ENCODE measurements around the gene PDE3A.

PDE3A gene

GRCh38 chr12:20510811-20511210 is 142.5 kb downstream of the PDE3A start:
- no peak overlapping the region for H3K4ac ChIP-seq (ENCODE audit: low read length)
- H3K27me3 ChIP-seq (ENCODE audit: control insufficient read depth in 3 of 3, insufficient read depth in 3 of 3, low read depth in 1 of 3, low read length in 3 of 3): no peaks in the 10 kb centered on the region
- H3K18ac ChIP-seq (ENCODE audit: low read length): no peak overlapping the region
- H3K14ac ChIP-seq (ENCODE audit: low read length): no peak overlapping the region
- no peak overlapping the region for H2BK120ac ChIP-seq (ENCODE audit: low read depth, low read length)
- no peaks in the 10 kb centered on the region for H3K36me3 ChIP-seq (replicated peaks in 1 of 2; ENCODE audit: control insufficient read depth in 2 of 2, insufficient read depth in 2 of 2, low read length in 2 of 2)
- H3K79me1 ChIP-seq (ENCODE audit: low read depth, low read length): no peaks in the 10 kb centered on the region
- WGBS, 2 donors (ENCODE audit: extremely low coverage in 2 of 2, insufficient read length in 2 of 2, insufficient replicate concordance in 1 of 2): no CpG with 5 or more reads among the region's 1 CpG
- H2AFZ ChIP-seq (ENCODE audit: low read length): no peak overlapping the region
- no peak overlapping the region for H2BK5ac ChIP-seq (ENCODE audit: low read length)
- no peak overlapping the region for H3K4me2 ChIP-seq (ENCODE audit: insufficient read depth, low read length, poor library complexity, severe bottlenecking)
- no peak overlapping the region for H2AK5ac ChIP-seq (ENCODE audit: low read depth, low read length)
- no peaks in the 10 kb centered on the region for H3K9me3 ChIP-seq (replicated peaks in 1 of 2; ENCODE audit: control insufficient read depth in 2 of 2, insufficient read depth in 1 of 2, low read depth in 1 of 2, low read length in 2 of 2)
- H4K91ac ChIP-seq (ENCODE audit: low read depth, low read length, poor library complexity): no peak overlapping the region
- no peak overlapping the region for H3K23ac ChIP-seq (ENCODE audit: low read depth, low read length, poor library complexity)
- no peak overlapping the region for H3K4me3 ChIP-seq (ENCODE audit: low read length in 2 of 2)
- no peak overlapping the region for H2BK15ac ChIP-seq (ENCODE audit: low read length)
- H2BK12ac ChIP-seq (ENCODE audit: low read length): no peak overlapping the region
- H4K8ac ChIP-seq (ENCODE audit: low read depth, low read length): no peak overlapping the region
- DNase-seq (ENCODE audit: low spot score): no peak
- no peak overlapping the region for H3K9ac ChIP-seq (ENCODE audit: low read depth, low read length, poor library complexity)
- H3K27ac ChIP-seq (replicated peaks; ENCODE audit: low read length): no peak overlapping the region
- H3K4me1 ChIP-seq (ENCODE audit: control insufficient read depth in 2 of 2, insufficient read depth in 1 of 2, low read depth in 1 of 2, low read length in 2 of 2): no peaks in the 10 kb centered on the region

DNA sequence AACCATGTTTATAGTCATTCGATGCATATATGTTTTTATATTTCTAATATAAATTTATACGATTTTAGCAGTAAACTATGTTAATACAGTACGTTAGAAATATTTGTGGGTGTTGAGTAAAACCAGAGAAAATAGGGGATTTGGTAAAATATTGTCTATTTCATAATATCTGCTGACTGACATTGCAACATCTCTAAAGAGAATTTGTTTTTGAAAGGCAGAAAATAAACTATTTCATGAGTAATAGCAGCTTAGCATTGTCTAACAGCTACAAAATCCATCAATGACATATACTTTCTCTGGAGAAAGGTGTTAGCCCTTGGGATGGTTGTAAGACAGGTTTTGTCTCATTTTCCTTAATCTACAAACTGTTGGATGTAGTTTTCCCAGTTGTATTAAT is 144.9 kb downstream of the PDE3A start:
- peaks cover 0 to 3% of the 10 kb centered on the region in 2 donors for H3K4me1 ChIP-seq (ENCODE audit: control insufficient read depth in 2 of 2, insufficient read depth in 1 of 2, low read depth in 1 of 2, low read length in 2 of 2)
- no peaks in the 10 kb centered on the region for H3K9me3 ChIP-seq (replicated peaks in 1 of 2; ENCODE audit: control insufficient read depth in 2 of 2, insufficient read depth in 1 of 2, low read depth in 1 of 2, low read length in 2 of 2)
- H3K4me2 ChIP-seq (ENCODE audit: insufficient read depth, low read length, poor library complexity, severe bottlenecking): no peak overlapping the region
- no peak overlapping the region for H2BK15ac ChIP-seq (ENCODE audit: low read length)
- no peaks in the 10 kb centered on the region for H3K27me3 ChIP-seq (ENCODE audit: control insufficient read depth in 3 of 3, insufficient read depth in 3 of 3, low read depth in 1 of 3, low read length in 3 of 3)
- no peak overlapping the region for H3K23ac ChIP-seq (ENCODE audit: low read depth, low read length, poor library complexity)
- no peak overlapping the region for H2BK120ac ChIP-seq (ENCODE audit: low read depth, low read length)
- no peak for DNase-seq (ENCODE audit: low spot score)
- no peak overlapping the region for H2AFZ ChIP-seq (ENCODE audit: low read length)
- WGBS, 2 donors (ENCODE audit: extremely low coverage in 2 of 2, insufficient read length in 2 of 2, insufficient replicate concordance in 1 of 2): 100% methylated on average over 1 of the region's 3 CpGs; no CpG with 5 or more reads in 1 of the 2 donors
- H2BK12ac ChIP-seq (ENCODE audit: low read length): no peak overlapping the region
- H4K91ac ChIP-seq (ENCODE audit: low read depth, low read length, poor library complexity): no peak overlapping the region
- H3K14ac ChIP-seq (ENCODE audit: low read length): no peak overlapping the region
- H3K27ac ChIP-seq (replicated peaks; ENCODE audit: low read length): no peak overlapping the region
- H3K18ac ChIP-seq (ENCODE audit: low read length): no peak overlapping the region
- H3K36me3 ChIP-seq (replicated peaks in 1 of 2; ENCODE audit: control insufficient read depth in 2 of 2, insufficient read depth in 2 of 2, low read length in 2 of 2): no peaks in the 10 kb centered on the region
- H3K4ac ChIP-seq (ENCODE audit: low read length): no peak overlapping the region
- H2AK5ac ChIP-seq (ENCODE audit: low read depth, low read length): no peak overlapping the region
- no peak overlapping the region for H3K4me3 ChIP-seq (ENCODE audit: low read length in 2 of 2)
- H4K8ac ChIP-seq (ENCODE audit: low read depth, low read length): no peak overlapping the region
- H3K9ac ChIP-seq (ENCODE audit: low read depth, low read length, poor library complexity): no peak overlapping the region
- no peak overlapping the region for H2BK5ac ChIP-seq (ENCODE audit: low read length)
- no peaks in the 10 kb centered on the region for H3K79me1 ChIP-seq (ENCODE audit: low read depth, low read length)

DNA sequence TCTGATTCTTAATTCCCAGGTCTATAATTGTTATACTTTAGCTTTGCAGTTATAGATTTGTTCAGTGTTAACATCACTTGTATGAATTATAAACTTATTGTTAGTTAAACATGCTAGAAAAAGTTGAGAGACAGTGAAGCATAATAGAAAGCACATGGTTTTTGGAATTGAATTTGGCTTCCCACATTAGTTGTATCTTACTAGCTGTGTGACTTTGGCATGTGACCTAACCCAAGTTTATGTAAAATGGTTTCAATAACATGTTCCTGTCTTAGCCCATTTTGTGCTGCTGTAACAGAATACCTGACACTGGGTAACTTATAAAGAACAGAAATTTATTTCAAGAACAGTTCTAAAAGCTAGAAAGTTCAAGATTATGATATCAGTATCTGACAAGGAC is 146.3 kb downstream of the PDE3A start:
- Histone ChIP-seq H2BK120ac (ENCODE audit: low read depth, low read length) (no peak overlapping the region), H3K9me3 (replicated peaks in 1 of 2; ENCODE audit: control insufficient read depth in 2 of 2, insufficient read depth in 1 of 2, low read depth in 1 of 2, low read length in 2 of 2) (no peaks in the 10 kb centered on the region), H3K9ac (ENCODE audit: low read depth, low read length, poor library complexity) (no peak overlapping the region), H2BK12ac (ENCODE audit: low read length) (no peak overlapping the region), H3K18ac (ENCODE audit: low read length) (no peak overlapping the region), H3K36me3 (replicated peaks in 1 of 2; ENCODE audit: control insufficient read depth in 2 of 2, insufficient read depth in 2 of 2, low read length in 2 of 2) (no peaks in the 10 kb centered on the region), H3K23ac (ENCODE audit: low read depth, low read length, poor library complexity) (no peak overlapping the region), H3K4ac (ENCODE audit: low read length) (no peak overlapping the region), H3K4me3 (ENCODE audit: low read length in 2 of 2) (no peak overlapping the region), H3K4me1 (ENCODE audit: control insufficient read depth in 2 of 2, insufficient read depth in 1 of 2, low read depth in 1 of 2, low read length in 2 of 2) (peaks cover 0 to 3% of the 10 kb centered on the region in 2 donors), H3K79me1 (ENCODE audit: low read depth, low read length) (no peaks in the 10 kb centered on the region), H3K27me3 (ENCODE audit: control insufficient read depth in 3 of 3, insufficient read depth in 3 of 3, low read depth in 1 of 3, low read length in 3 of 3) (no peaks in the 10 kb centered on the region), H3K14ac (ENCODE audit: low read length) (no peak overlapping the region), H4K8ac (ENCODE audit: low read depth, low read length) (no peak overlapping the region), H2BK5ac (ENCODE audit: low read length) (no peak overlapping the region), H2AK5ac (ENCODE audit: low read depth, low read length) (no peak overlapping the region), H2AFZ (ENCODE audit: low read length) (no peak overlapping the region), H3K4me2 (ENCODE audit: insufficient read depth, low read length, poor library complexity, severe bottlenecking) (no peak overlapping the region), H4K91ac (ENCODE audit: low read depth, low read length, poor library complexity) (no peak overlapping the region), H2BK15ac (ENCODE audit: low read length) (no peak overlapping the region), H3K27ac (replicated peaks; ENCODE audit: low read length) (no peak overlapping the region)
- no peak for DNase-seq (ENCODE audit: low spot score)

GRCh38 chr12:20520532-20520931 is 152.2 kb downstream of the PDE3A start:
- no peak overlapping the region for H2AK5ac ChIP-seq (ENCODE audit: low read depth, low read length)
- no peak overlapping the region for H3K23ac ChIP-seq (ENCODE audit: low read depth, low read length, poor library complexity)
- H4K91ac ChIP-seq (ENCODE audit: low read depth, low read length, poor library complexity): no peak overlapping the region
- no peak overlapping the region for H2BK12ac ChIP-seq (ENCODE audit: low read length)
- H4K8ac ChIP-seq (ENCODE audit: low read depth, low read length): no peak overlapping the region
- no peaks in the 10 kb centered on the region for H3K9me3 ChIP-seq (replicated peaks in 1 of 2; ENCODE audit: control insufficient read depth in 2 of 2, insufficient read depth in 1 of 2, low read depth in 1 of 2, low read length in 2 of 2)
- no peaks in the 10 kb centered on the region for H3K27me3 ChIP-seq (ENCODE audit: control insufficient read depth in 3 of 3, insufficient read depth in 3 of 3, low read depth in 1 of 3, low read length in 3 of 3)
- DNase-seq (ENCODE audit: low spot score): no peak
- no peak overlapping the region for H3K27ac ChIP-seq (replicated peaks; ENCODE audit: low read length)
- peaks cover 0 to 3% of the 10 kb centered on the region in 2 donors for H3K4me1 ChIP-seq (ENCODE audit: control insufficient read depth in 2 of 2, insufficient read depth in 1 of 2, low read depth in 1 of 2, low read length in 2 of 2)
- H3K4me2 ChIP-seq (ENCODE audit: insufficient read depth, low read length, poor library complexity, severe bottlenecking): no peak overlapping the region
- H3K18ac ChIP-seq (ENCODE audit: low read length): no peak overlapping the region
- no peak overlapping the region for H2BK15ac ChIP-seq (ENCODE audit: low read length)
- no peak overlapping the region for H3K4me3 ChIP-seq (ENCODE audit: low read length in 2 of 2)
- H2BK5ac ChIP-seq (ENCODE audit: low read length): no peak overlapping the region
- no peak overlapping the region for H2AFZ ChIP-seq (ENCODE audit: low read length)
- H3K14ac ChIP-seq (ENCODE audit: low read length): no peak overlapping the region
- WGBS, 2 donors (ENCODE audit: extremely low coverage in 2 of 2, insufficient read length in 2 of 2, insufficient replicate concordance in 1 of 2): no CpG with 5 or more reads among the region's 1 CpG
- H3K79me1 ChIP-seq (ENCODE audit: low read depth, low read length): no peaks in the 10 kb centered on the region
- no peak overlapping the region for H2BK120ac ChIP-seq (ENCODE audit: low read depth, low read length)
- H3K36me3 ChIP-seq (replicated peaks in 1 of 2; ENCODE audit: control insufficient read depth in 2 of 2, insufficient read depth in 2 of 2, low read length in 2 of 2): peaks cover 0 to 1% of the 10 kb centered on the region in 2 donors
- H3K4ac ChIP-seq (ENCODE audit: low read length): no peak overlapping the region
- no peak overlapping the region for H3K9ac ChIP-seq (ENCODE audit: low read depth, low read length, poor library complexity)

Data from neuronal stem cell (in vitro differentiated cells).